H54 (cell line): ENCODE results near the gene PRCC.

Experiments used
- DNase-seq: peaks from one replicate; pipeline ENCODE4 v3.0.0; 2011; ENCODE audit warnings: low spot score, mixed read lengths; ENCODE audit not compliant: insufficient read length
- FAIRE-seq: peaks from 3 replicates; lab custom pipeline; 2011; peaks lifted over from hg19 to GRCh38; lab: Jason Lieb, UNC
- POLR2A ChIP-seq: IDR thresholded peaks from 2 replicates; pipeline ENCODE4 v1.6.1; 2011; ENCODE audit warnings: low read depth, mild to moderate bottlenecking, low read length

The PRCC gene

GRCh38 chr1:156814571-156815260, 47.4 kb downstream of the PRCC start:
- peak; percentile 63 for DNase-seq
- FAIRE-seq, result no peak
- TF ChIP-seq POLR2A, result no peak

DNA sequence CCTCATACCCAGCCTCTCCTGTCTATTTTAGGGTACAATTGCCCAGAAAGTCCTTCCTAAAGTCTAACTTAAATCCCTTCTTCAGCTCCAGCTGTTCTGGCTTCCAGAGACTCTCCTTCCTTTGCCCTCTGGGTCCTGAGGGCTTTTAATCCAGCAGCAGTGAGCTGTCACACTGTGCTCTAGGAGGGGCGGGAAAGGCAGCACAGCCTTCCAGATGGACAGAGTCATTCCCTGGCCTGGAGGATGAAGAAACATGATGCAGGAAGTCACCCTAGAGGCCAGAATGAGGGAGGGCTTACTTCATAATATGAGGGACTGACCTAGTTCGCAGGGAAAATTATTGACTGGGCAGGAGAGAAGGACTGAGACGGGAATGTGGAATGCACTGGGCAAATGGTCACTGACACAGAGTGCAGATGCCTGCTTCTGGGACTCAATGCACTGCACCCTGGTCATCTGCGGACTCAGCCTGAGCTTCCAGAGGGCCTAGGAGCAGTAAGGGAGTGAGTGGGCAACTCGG, 48.0 kb downstream of the PRCC start:
- DNase-seq (peak; percentile 91), FAIRE-seq (peak; percentile 48)
- no peak for TF ChIP-seq POLR2A

DNA sequence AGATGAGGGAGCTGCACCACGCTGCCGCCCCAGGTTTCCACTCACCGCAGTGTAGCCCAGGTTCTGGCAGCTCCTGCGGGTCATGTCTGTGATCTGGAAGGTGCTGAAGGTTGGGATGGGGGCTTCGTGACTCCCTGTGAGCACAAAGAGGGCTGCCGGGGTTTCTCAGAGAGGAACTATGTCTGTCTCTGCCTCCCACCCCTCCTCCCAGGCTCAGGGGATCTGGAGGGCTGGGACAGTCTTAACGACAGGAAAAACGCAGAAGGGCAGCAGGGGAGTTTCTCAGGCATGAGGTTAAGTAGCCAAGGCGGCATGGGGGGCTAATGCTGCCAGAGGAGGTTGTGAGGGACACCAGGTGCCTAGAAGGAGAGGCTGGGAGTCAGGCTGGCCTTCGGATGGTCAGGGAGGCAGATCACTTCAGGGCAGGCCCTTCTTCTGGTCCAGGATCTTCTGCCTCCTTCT, 48.7 kb downstream of the PRCC start:
- TF ChIP-seq POLR2A, result no peak
- no peak for DNase-seq
- no peak for FAIRE-seq

- no peak for FAIRE-seq
- no peak for TF ChIP-seq POLR2A
- no peak for DNase-seq
These were observed 49.4 kb downstream of the PRCC start, which contains the start of gene SH2D2A for GRCh38 chr1:156816561-156817328. TSS of gene SH2D2A (minus strand) at chr1:156816848. CDS start at chr1:156816708, 140 bp downstream.

GRCh38 chr1:156821801-156822200, 54.5 kb downstream of the PRCC start:
- DNase-seq, result no peak
- FAIRE-seq, result no peak
- no peak for TF ChIP-seq POLR2A

GRCh38 chr1:156822680-156823079, 55.3 kb downstream of the PRCC start:
- DNase-seq (no peak), FAIRE-seq (no peak)

GRCh38 chr1:156823210-156823790, 56.0 kb downstream of the PRCC start:
- no peak for FAIRE-seq
- no peak for DNase-seq
- TF ChIP-seq POLR2A, result no peak

More at GRCh38 chr1:156822680-156823079, 55.3 kb downstream of the PRCC start:
- TF ChIP-seq POLR2A, result no peak

DNA sequence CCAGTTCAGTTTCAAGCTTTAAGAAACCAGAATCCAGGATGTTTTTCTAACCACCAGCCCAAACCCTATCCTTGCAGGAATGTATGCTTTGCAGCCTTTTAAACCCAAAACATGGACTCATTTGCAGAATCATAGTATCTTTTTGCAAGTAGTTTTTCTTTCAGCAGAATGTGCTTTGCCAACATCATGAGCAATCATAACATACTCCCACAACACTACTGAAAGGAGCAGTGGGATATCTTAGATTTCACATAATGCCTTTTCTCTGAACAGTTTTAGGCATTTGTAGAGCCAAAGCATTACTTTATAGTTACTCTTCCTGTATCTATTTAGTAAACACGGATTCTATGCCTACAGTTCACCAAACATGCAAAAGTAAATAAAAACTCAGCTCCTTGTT, 59.3 kb downstream of the PRCC start:
- TF ChIP-seq POLR2A, result no peak
- no peak for FAIRE-seq
- DNase-seq, result no peak

- no peak for TF ChIP-seq POLR2A
- DNase-seq (no peak), FAIRE-seq (no peak)
These were observed 61.2 kb downstream of the PRCC start for GRCh38 chr1:156828400-156829124.

GRCh38 chr1:156832434-156832833, 65.1 kb downstream of the PRCC start:
- FAIRE-seq (no peak), DNase-seq (no peak)
- TF ChIP-seq POLR2A, result no peak

GRCh38 chr1:156833603-156834002, 66.3 kb downstream of the PRCC start:
- TF ChIP-seq POLR2A, result no peak
- FAIRE-seq (no peak), DNase-seq (no peak)

DNA sequence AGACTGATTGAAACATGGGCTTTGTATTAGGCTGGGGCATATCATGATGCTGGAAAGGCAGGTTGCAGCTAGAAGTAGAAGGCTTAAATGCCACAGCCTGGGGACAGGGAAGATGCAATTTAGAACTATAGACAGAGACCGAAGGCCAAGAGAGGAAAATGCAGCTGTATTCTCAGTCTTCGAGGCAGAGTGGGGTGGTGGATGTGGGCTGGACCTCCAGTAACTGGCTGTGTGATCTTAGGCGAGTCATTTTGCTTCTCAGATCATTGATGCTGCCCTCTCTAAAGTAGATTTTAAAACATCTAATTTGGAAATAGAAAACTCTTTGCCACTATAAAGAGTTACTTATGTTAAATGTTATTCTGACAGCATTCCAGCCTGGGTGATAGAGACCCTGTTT, 67.0 kb downstream of the PRCC start:
- no peak for TF ChIP-seq POLR2A
- no peak for DNase-seq
- FAIRE-seq, result no peak

DNA sequence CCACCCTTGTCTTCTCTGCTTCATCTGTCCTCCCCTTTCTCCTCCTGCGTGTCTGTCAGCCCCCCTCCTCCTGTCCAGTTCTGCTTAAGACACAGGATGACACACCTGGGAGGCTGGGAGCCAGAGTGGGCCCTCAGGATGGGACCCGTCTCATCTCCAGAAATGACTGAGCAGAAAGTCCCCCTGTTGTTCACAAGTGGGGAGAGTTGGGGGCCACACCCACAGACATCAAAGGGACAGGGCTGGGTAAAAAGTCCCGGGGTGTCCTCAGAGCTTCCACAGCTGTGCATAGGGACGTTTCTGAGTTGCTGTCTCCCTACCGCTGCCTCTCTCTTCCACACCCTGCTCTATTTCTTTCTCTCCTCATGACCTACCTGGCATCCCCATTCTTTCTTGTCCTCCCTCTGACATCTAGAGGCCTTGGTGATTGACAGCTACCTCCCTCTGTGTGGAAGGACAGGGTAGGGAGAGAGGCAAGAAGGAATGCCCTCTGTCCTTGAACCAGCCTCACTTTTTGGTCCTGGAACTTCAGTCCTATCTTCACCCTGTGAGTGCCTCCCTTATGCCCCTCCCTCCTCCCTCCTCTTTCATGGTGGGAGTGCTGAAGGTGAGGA, 68.8 kb downstream of the PRCC start:
- no peak for TF ChIP-seq POLR2A
- no peak for FAIRE-seq
- no peak for DNase-seq
